Left lung (tissue), 10 donors: ENCODE measurements around the gene RNASE11. TPM values are rescaled to one million over a fixed set of nuclear protein-coding genes. Genes with fewer than 3 reads are reported as not detected.

Source experiments
- ATAC-seq: fragments of 200-7000 bp; cut with Tn5 transposase; one replicate; pipeline ENCODE4 v1.9.1; 2020; ENCODE audit warnings: moderate library complexity
- DNase-seq, 4 donors: peaks; one replicate each; pipeline ENCODE4 v3.0.0-alpha.2; 2013 to 2020
- H3K27ac ChIP-seq, 2 donors: fragments of 200-600 bp; sonication (generic) in 1 of 2; one replicate each; pipeline versions ENCODE4 v1.5.0 to v1.8.0; 2020 to 2021
- H3K27me3 ChIP-seq, 2 donors: fragments of 200-600 bp; sonication (generic) in 1 of 2; one replicate each; pipeline versions ENCODE4 v1.5.0 to v1.8.0; 2020 to 2021
- H3K36me3 ChIP-seq, 2 donors: fragments of 200-600 bp; sonication (generic) in 1 of 2; one replicate each; pipeline versions ENCODE4 v1.5.0 to v1.8.0; 2020 to 2021
- H3K4me1 ChIP-seq, 2 donors: fragments of 200-600 bp; one replicate each; pipeline ENCODE4 v1.8.0; 2021
- H3K4me3 ChIP-seq, 2 donors: fragments of 200-600 bp; sonication (generic) in 1 of 2; one replicate each; pipeline versions ENCODE4 v1.5.0 to v1.8.0; 2020 to 2021; ENCODE audit warnings: mild to moderate bottlenecking in 1 of 2
- H3K9me3 ChIP-seq, 2 donors: fragments of 200-600 bp; sonication (generic) in 1 of 2; one replicate each; pipeline versions ENCODE4 v1.5.0 to v1.8.0; 2020 to 2021
- CTCF ChIP-seq, 2 donors: fragments of 200-600 bp; sonication (generic) in 1 of 2; IDR thresholded peaks; one replicate each; pipeline versions ENCODE4 v1.5.0 to v1.8.0; 2021; ENCODE audit warnings: antibody characterized with exemption in 2 of 2
- intact Hi-C, 2 donors: fragments of 100-400 bp; cut with DNase I; formaldehyde crosslinking; loops; one replicate each; pipeline versions ENCODE4 v1.11.2 to v1.14.2; 2022
- polyA plus RNA-seq, 6 donors: library from polyadenylated mRNA; unstranded; fragments of 120-200 nt; gene quantifications; one replicate each; pipeline ENCODE4 v1.2.1, GENCODE V29; 2013; ENCODE audit not compliant: insufficient read length in 6 of 6
- total RNA-seq, 2 donors: library from RNA; stranded (reverse); fragmentation: NEBNext Ultra II Directional; extraction: Animal tissue kit (Norgen Biotek cat#: 25700); gene quantifications; one replicate each; pipeline ENCODE4 v1.2.1, GENCODE V29; 2021
- donor health status: DM: no; HTN: yes; CAD: no.
- donor health status: DM: no; HTN: no; CAD: no.

Gene RNASE11
- total and polyA plus RNA-seq, 8 donors = not detected

GRCh38 chr14:20551606-20552005 lies 36.2 kb downstream of the RNASE11 start:
- no peak for ATAC-seq
- DNase-seq = no peak
- intact Hi-C loops = no loop called here

GRCh38 chr14:20550926-20551325 lies 36.9 kb downstream of the RNASE11 start:
- H3K27ac ChIP-seq = no peak overlapping the region
- DNase-seq (no peak), ATAC-seq (no peak)
- TF ChIP-seq CTCF (IDR thresholded peaks at IDR 0.05) = no peak
- no peaks in the 10 kb centered on the region for H3K27me3 ChIP-seq
- intact Hi-C loops = no loop called here
- H3K36me3 ChIP-seq = no peaks in the 10 kb centered on the region
- no peaks in the 10 kb centered on the region for H3K4me1 ChIP-seq
- H3K9me3 ChIP-seq = no peaks in the 10 kb centered on the region
- H3K4me3 ChIP-seq = no peak overlapping the region

More at GRCh38 chr14:20551606-20552005, 36.2 kb downstream of the RNASE11 start:
- no peaks in the 10 kb centered on the region for H3K9me3 ChIP-seq
- TF ChIP-seq CTCF (IDR thresholded peaks at IDR 0.05) = no peak
- H3K4me1 ChIP-seq = peaks cover 0 to 4% of the 10 kb centered on the region in 2 donors
- H3K36me3 ChIP-seq = no peaks in the 10 kb centered on the region
- no peaks in the 10 kb centered on the region for H3K27me3 ChIP-seq
- H3K27ac ChIP-seq = no peak overlapping the region
- no peak overlapping the region for H3K4me3 ChIP-seq

GRCh38 chr14:20548414-20549158 lies 39.2 kb downstream of the RNASE11 start:
- ATAC-seq (no peak), DNase-seq (no peak)
- H3K9me3 ChIP-seq = no peaks in the 10 kb centered on the region
- intact Hi-C loops = no loop called here
- no peaks in the 10 kb centered on the region for H3K36me3 ChIP-seq
- H3K4me1 ChIP-seq = no peaks in the 10 kb centered on the region
- no peak overlapping the region for H3K27ac ChIP-seq
- TF ChIP-seq CTCF (IDR thresholded peaks at IDR 0.05) = no peak
- no peak overlapping the region for H3K4me3 ChIP-seq
- H3K27me3 ChIP-seq = no peaks in the 10 kb centered on the region

- Histone ChIP-seq H3K27me3 (no peaks in the 10 kb centered on the region), H3K9me3 (no peaks in the 10 kb centered on the region), H3K27ac (no peak overlapping the region), H3K4me1 (no peaks in the 10 kb centered on the region), H3K4me3 (no peak overlapping the region), H3K36me3 (no peaks in the 10 kb centered on the region)
- no peak for DNase-seq
- no peak for TF ChIP-seq CTCF (IDR thresholded peaks at IDR 0.05)
- intact Hi-C loops = no loop called here
- ATAC-seq = no peak
These were observed 40.9 kb downstream of the RNASE11 start for GRCh38 chr14:20546877-20547276.

GRCh38 chr14:20539906-20540305 lies 47.9 kb downstream of the RNASE11 start:
- no peaks in the 10 kb centered on the region for H3K27me3 ChIP-seq
- H3K27ac ChIP-seq = no peak overlapping the region
- DNase-seq = no peak
- no peaks in the 10 kb centered on the region for H3K9me3 ChIP-seq
- no peaks in the 10 kb centered on the region for H3K4me1 ChIP-seq
- intact Hi-C loops = loop anchor here in 1 of 2 donors (10.0 kb wide), 1 partner anchor 65 kb away; no protein-coding TSS in a partner anchor
- H3K4me3 ChIP-seq = no peak overlapping the region
- no peak for ATAC-seq
- no peaks in the 10 kb centered on the region for H3K36me3 ChIP-seq
- TF ChIP-seq CTCF (IDR thresholded peaks at IDR 0.05) = no peak

Other genes with a start within 250 kb of the RNASE11 start
- 10 to 100 TPM; 18.0 to 24.1 TPM for gene PARP2, start 244.4 kb downstream of the RNASE11 start, total RNA-seq
- gene PARP2, start 244.4 kb downstream of the RNASE11 start, polyA plus RNA-seq = 10 to 100 TPM; 51.8 to 68.4 (median 59.3) TPM
- 10 to 100 TPM; 50.8 to 57.0 TPM for gene TEP1, start 174.5 kb downstream of the RNASE11 start, total RNA-seq
- 10 to 100 TPM; 19.0 to 25.0 (median 20.5) TPM for gene TEP1, start 174.5 kb downstream of the RNASE11 start, polyA plus RNA-seq
- gene KLHL33, start 151.8 kb downstream of the RNASE11 start, total RNA-seq = under 1 TPM; 0.20 to 0.31 TPM
- gene KLHL33, start 151.8 kb downstream of the RNASE11 start, polyA plus RNA-seq = under 1 TPM; 0.21 to 0.39 (median 0.31) TPM
- gene OSGEP, start 133.2 kb downstream of the RNASE11 start, total RNA-seq = 10 to 100 TPM; 29.0 to 37.9 TPM
- 10 to 100 TPM; 75.5 to 90.1 (median 83.4) TPM for gene OSGEP, start 133.2 kb downstream of the RNASE11 start, polyA plus RNA-seq
- 100 to 1,000 TPM; 115 to 138 TPM for gene APEX1, start 132.8 kb downstream of the RNASE11 start, total RNA-seq
- gene APEX1, start 132.8 kb downstream of the RNASE11 start, polyA plus RNA-seq = 100 to 1,000 TPM; 305 to 342 (median 319) TPM
- 10 to 100 TPM; 24.9 to 40.3 TPM for gene PIP4P1, start 126.6 kb downstream of the RNASE11 start, total RNA-seq
- 10 to 100 TPM; 26.6 to 30.5 (median 29.3) TPM for gene PIP4P1, start 126.6 kb downstream of the RNASE11 start, polyA plus RNA-seq
- gene PNP, start 118.6 kb downstream of the RNASE11 start, total RNA-seq = 10 to 100 TPM; 37.6 to 84.8 TPM
- gene PNP, start 118.6 kb downstream of the RNASE11 start, polyA plus RNA-seq = 10 to 100 TPM; 28.5 to 43.3 (median 35.6) TPM
- gene RNASE10, start 82.5 kb downstream of the RNASE11 start, total RNA-seq = under 1 TPM; 0.35 to 0.71 TPM
- gene RNASE10, start 82.5 kb downstream of the RNASE11 start, polyA plus RNA-seq = under 1 TPM in 4 of 6 donors, not detected in 2; 0.30 to 0.93 (median 0.43) TPM
- gene RNASE9, start 27.0 kb downstream of the RNASE11 start, total RNA-seq = not detected
- not detected for gene RNASE9, start 27.0 kb downstream of the RNASE11 start, polyA plus RNA-seq
- not detected for gene RNASE12, start 3.4 kb upstream of the RNASE11 start, total RNA-seq
- not detected for gene RNASE12, start 3.4 kb upstream of the RNASE11 start, polyA plus RNA-seq
- gene OR6S1, start 53.7 kb upstream of the RNASE11 start, total RNA-seq = not detected
- gene OR6S1, start 53.7 kb upstream of the RNASE11 start, polyA plus RNA-seq = not detected
- gene RNASE4, start 96.6 kb upstream of the RNASE11 start, total RNA-seq = 10 to 100 TPM; 17.9 to 18.5 TPM
- gene RNASE4, start 96.6 kb upstream of the RNASE11 start, polyA plus RNA-seq = 1 to 10 TPM; 5.1 to 7.8 (median 6.4) TPM
- gene ANG, start 100.8 kb upstream of the RNASE11 start, total RNA-seq = 10 to 100 TPM; 10.3 to 11.0 TPM
- 10 to 100 TPM in 1 of 6 donors, 1 to 10 TPM in 5; 6.6 to 10.9 (median 8.4) TPM for gene ANG, start 100.8 kb upstream of the RNASE11 start, polyA plus RNA-seq
- not detected for gene EDDM3A, start 157.9 kb upstream of the RNASE11 start, total RNA-seq
- gene EDDM3A, start 157.9 kb upstream of the RNASE11 start, polyA plus RNA-seq = under 1 TPM in 4 of 6 donors, not detected in 2; 0.15 to 0.47 (median 0.23) TPM
- not detected for gene EDDM3B, start 180.4 kb upstream of the RNASE11 start, total RNA-seq
- under 1 TPM in 2 of 6 donors, not detected in 4; 0.15 to 0.20 TPM for gene EDDM3B, start 180.4 kb upstream of the RNASE11 start, polyA plus RNA-seq
- 10 to 100 TPM; 14.7 to 20.6 TPM for gene RNASE6, start 193.3 kb upstream of the RNASE11 start, total RNA-seq
- gene RNASE6, start 193.3 kb upstream of the RNASE11 start, polyA plus RNA-seq = 1 to 10 TPM; 6.4 to 8.0 (median 7.3) TPM
- 1,000 to 10,000 TPM in 1 of 2 donors, 100 to 1,000 TPM in 1; 518 to 1,326 TPM for gene RNASE1, start 214.8 kb upstream of the RNASE11 start, total RNA-seq
- gene RNASE1, start 214.8 kb upstream of the RNASE11 start, polyA plus RNA-seq = 100 to 1,000 TPM; 293 to 425 (median 369) TPM